Activated CD8-positive, alpha-beta T cell treated with anti-CD3 and anti-CD28 coated beads for 36 hours (primary cell): ENCODE results near the gene ZNF19. TPM values are rescaled to one million over a fixed set of nuclear protein-coding genes. Genes with fewer than 3 reads are reported as not detected.

Experiments used
- ATAC-seq: fragments of 200-7000 bp; cut with Tn5 transposase; one replicate; pipeline ENCODE4 v1.10.0; 2021; ENCODE audit warnings: mild to moderate bottlenecking, moderate library complexity
- CTCF ChIA-PET: fragments of 350-600 bp; sonication (Branson Sonifier 250); formaldehyde crosslinking; loops from one replicate; lab custom pipeline; 2021; ENCODE audit warnings: antibody characterized with exemption; lab: Charles Lee
- POLR2A ChIA-PET: fragments of 350-600 bp; sonication (Branson Sonifier 250); formaldehyde crosslinking; loops from one replicate; lab custom pipeline; 2021; ENCODE audit warnings: antibody characterized with exemption; lab: Charles Lee
- DNase-seq: peaks from one replicate; pipeline ENCODE4 v3.0.0-alpha.2; 2020
- H3K27ac Mint-ChIP-seq: one replicate; pipeline ENCODE4 v1.8.0; 2021; ENCODE audit warnings: mild to moderate bottlenecking, mixed read lengths
- H3K27me3 Mint-ChIP-seq: one replicate; pipeline ENCODE4 v1.8.0; 2021; ENCODE audit warnings: mixed read lengths
- H3K36me3 Mint-ChIP-seq: one replicate; pipeline ENCODE4 v1.8.0; 2021; ENCODE audit warnings: low read depth, mixed read lengths
- H3K4me1 Mint-ChIP-seq: one replicate; pipeline ENCODE4 v1.8.0; 2021; ENCODE audit warnings: low read depth, mixed read lengths
- H3K4me3 Mint-ChIP-seq: one replicate; pipeline ENCODE4 v1.8.0; 2021; ENCODE audit warnings: mild to moderate bottlenecking, moderate library complexity, mixed read lengths
- H3K9me3 Mint-ChIP-seq: one replicate; pipeline ENCODE4 v1.8.0; 2021; ENCODE audit warnings: mixed read lengths
- intact Hi-C: fragments of 100-400 bp; cut with micrococcal nuclease; formaldehyde crosslinking; loops from one replicate; pipeline ENCODE4 v1.10.0; 2022
- total RNA-seq, 2 experiments: library from RNA; stranded (reverse); gene quantifications; one replicate each; pipeline ENCODE4 v1.2.3, GENCODE V29; 2021
- TF ChIP-seq, protein P1 (sequence below): fragments of 200-600 bp; IDR thresholded peaks from one replicate; pipeline ENCODE4 v1.8.0; 2022; ENCODE audit warnings: antibody characterized with exemption, mild to moderate bottlenecking

The ZNF19 gene
- total RNA-seq, 2 experiments from 2014 or later = 3.9 to 4.1 TPM

DNA sequence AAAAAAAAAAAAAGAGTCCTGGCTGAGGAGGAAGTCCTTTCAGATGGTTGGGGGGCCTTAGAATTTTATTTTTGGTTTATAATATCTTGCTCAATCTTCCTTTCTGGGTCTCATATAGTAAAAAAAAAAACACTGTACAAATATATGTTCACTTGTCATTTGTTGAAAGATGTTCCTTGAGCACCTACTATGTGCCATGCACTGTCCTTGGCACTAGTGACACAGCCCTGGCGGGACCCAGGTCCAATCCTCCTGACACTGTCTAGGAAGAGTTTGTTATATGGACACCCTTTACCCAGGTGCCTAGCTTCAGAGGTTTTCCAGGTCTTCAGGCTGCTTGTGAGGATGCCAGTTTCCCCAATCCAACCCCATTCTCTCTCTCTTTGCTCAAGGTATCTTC lies 39.1 kb upstream of the ZNF19 start:
- TF ChIP-seq, protein P1, sequence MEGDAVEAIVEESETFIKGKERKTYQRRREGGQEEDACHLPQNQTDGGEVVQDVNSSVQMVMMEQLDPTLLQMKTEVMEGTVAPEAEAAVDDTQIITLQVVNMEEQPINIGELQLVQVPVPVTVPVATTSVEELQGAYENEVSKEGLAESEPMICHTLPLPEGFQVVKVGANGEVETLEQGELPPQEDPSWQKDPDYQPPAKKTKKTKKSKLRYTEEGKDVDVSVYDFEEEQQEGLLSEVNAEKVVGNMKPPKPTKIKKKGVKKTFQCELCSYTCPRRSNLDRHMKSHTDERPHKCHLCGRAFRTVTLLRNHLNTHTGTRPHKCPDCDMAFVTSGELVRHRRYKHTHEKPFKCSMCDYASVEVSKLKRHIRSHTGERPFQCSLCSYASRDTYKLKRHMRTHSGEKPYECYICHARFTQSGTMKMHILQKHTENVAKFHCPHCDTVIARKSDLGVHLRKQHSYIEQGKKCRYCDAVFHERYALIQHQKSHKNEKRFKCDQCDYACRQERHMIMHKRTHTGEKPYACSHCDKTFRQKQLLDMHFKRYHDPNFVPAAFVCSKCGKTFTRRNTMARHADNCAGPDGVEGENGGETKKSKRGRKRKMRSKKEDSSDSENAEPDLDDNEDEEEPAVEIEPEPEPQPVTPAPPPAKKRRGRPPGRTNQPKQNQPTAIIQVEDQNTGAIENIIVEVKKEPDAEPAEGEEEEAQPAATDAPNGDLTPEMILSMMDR = no peak
- intact Hi-C loops = no loop called here
- ATAC-seq = no peak
- no peak for DNase-seq
- Mint-ChIP-seq H3K9me3 (no peaks in the 10 kb centered on the region), H3K4me1 (peaks cover 6% of the 10 kb centered on the region), H3K4me3 (no peak overlapping the region), H3K27me3 (peaks cover 16% of the 10 kb centered on the region), H3K36me3 (no peaks in the 10 kb centered on the region), H3K27ac (no peak overlapping the region)
- POLR2A ChIA-PET = no interaction called here
- CTCF ChIA-PET = interaction anchor here (1.2 kb wide), 1 partner anchor 10 kb away, joined by 3 read pairs; no protein-coding TSS in a partner anchor

DNA sequence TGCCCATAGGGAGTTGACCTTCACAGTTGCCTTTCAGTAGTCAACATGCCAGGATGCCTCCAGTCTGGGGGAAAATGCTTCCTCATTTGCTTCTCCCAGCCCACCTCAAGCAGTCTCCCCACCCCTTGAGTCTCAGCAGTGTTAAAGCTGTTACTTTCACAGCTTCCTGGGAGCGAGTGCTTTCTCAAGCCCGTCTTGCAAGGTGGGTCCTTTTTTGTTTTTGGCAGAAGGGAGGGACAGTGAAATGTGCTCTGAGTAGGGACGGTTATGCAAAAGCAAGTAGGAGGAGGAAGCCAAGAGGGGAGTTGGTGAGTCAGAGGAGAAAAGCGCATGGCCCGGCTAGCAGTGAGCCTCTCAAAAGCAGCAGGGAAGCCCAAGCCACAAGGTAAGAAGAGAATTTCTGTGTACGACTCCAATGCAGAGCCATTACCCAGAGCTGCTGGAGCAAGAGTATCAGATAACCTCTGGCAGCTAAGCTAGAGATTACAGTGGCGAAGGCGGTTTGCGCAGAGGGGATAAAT lies 37.0 kb upstream of the ZNF19 start, which contains the start of gene CHST4:
Gene CHST4, plus strand, starts transcription at position 316 of the 521 bp plus-strand sequence. CDS start 10,252 bp downstream, outside the sequence.
- peaks cover 21% of the 10 kb centered on the region for H3K27me3 Mint-ChIP-seq
- H3K27ac Mint-ChIP-seq = no peak within 1 kb of the TSS

DNA sequence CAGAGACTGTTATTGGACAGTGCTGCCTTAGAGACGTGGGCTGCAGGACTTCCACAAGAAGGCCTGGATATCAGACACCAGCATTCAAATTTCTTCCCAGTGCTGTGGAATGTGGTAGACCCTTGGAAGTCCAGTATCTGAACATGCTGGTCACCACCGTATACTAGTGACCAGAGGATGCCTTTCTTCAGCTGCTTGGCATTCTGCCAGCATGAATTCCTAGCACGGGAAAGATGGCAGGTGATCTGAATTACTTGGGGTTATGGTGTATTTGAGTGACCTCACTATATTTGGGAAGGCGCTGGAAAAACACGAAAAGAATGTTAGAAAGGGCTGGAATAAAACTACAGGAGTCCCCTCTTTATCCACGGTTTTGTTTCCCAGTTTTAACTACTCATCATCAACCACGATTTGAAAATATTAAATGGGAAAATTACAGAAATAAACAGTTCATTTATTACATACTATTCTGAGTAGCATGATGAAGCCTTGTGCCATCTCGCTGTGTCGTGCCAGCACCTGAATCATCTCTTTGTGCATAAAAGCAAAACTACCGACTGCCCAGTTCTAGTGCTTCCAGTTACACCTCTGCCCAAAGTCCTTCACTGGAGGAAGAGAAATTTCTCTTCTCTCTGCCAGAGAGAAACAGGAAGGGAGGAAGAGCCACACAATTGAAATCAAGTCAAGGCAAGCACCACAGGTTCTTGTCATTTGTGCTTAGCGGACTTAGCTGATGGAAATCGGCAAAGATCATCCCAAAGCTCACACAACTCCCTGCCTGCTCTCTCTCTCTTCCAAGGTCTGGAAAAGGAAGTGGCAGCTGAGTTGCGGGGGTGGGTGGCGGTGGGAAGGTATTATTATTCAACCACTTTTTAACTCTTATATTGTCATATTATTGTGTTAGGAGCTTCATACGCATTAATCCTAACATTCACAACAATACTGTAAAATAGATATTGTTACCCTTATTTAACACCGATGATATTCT lies 35.7 kb upstream of the ZNF19 start:
- H3K36me3 Mint-ChIP-seq = no peaks in the 10 kb centered on the region
- no peaks in the 10 kb centered on the region for H3K9me3 Mint-ChIP-seq
- H3K27me3 Mint-ChIP-seq = peaks cover 21% of the 10 kb centered on the region
- no peak overlapping the region for H3K27ac Mint-ChIP-seq
- ChIA-PET POLR2A (no interaction called here), CTCF (interaction anchor here (1.7 kb wide), 1 partner anchor 25 kb away, joined by 5 read pairs; no protein-coding TSS in a partner anchor)
- ATAC-seq (no peak), DNase-seq (no peak)
- no peak overlapping the region for H3K4me3 Mint-ChIP-seq
- H3K4me1 Mint-ChIP-seq = peaks cover 6% of the 10 kb centered on the region
- intact Hi-C loops = no loop called here
- TF ChIP-seq, protein P1 = no peak

More for the DNA sequence above, 37.0 kb upstream of the ZNF19 start, which contains the start of gene CHST4:
- Mint-ChIP-seq H3K36me3 (no peaks in the 10 kb centered on the region), H3K4me1 (peaks cover 6% of the 10 kb centered on the region), H3K4me3 (peak within 1 kb of the TSS; percentile 13), H3K9me3 (no peaks in the 10 kb centered on the region)
- peak; percentile 52 for DNase-seq
- peak; percentile 87 for ATAC-seq
- POLR2A ChIA-PET = no interaction called here
- intact Hi-C loops = no loop called here
- TF ChIP-seq, protein P1 = no peak
- CTCF ChIA-PET = interaction anchor here (1.0 to 1.9 kb wide), 5 partner anchors 12 to 113 kb away, joined by 4 to 8 read pairs (median 4); no protein-coding TSS in a partner anchor

DNA sequence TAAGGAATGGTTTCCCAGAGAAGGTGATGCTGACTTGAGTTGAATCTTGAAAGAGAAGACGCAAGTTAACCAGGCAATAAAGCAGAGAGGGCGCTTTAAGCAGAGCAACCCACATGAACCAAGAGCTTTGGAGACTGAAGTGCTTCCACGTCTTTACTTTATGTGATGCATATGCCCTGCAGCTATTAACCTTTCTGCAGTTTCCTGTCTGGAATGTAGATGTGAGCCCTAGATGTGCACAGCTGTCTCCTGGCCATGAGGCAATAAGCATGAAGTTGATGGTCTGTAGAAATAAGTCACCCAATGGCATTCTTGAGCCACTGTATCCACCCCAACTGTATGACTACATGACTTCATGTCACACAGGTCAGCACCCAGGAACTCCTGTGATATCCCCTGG lies 31.4 kb upstream of the ZNF19 start:
- intact Hi-C loops = no loop called here
- Mint-ChIP-seq H3K9me3 (no peaks in the 10 kb centered on the region), H3K27me3 (peaks cover 9% of the 10 kb centered on the region), H3K4me1 (no peaks in the 10 kb centered on the region), H3K36me3 (no peaks in the 10 kb centered on the region), H3K27ac (no peak overlapping the region), H3K4me3 (no peak overlapping the region)
- ATAC-seq (no peak), DNase-seq (no peak)
- POLR2A ChIA-PET = no interaction called here
- CTCF ChIA-PET = interaction anchor here (0.7 to 1.9 kb wide), 3 partner anchors 81 to 108 kb away, joined by 3 to 7 read pairs (median 6); no protein-coding TSS in a partner anchor
- TF ChIP-seq, protein P1 = no peak
